ENCODE measurements around the gene ADGRL1.

- TF ChIP-seq CTCF (IDR thresholded peaks at IDR 0.05; ENCODE audit: low read depth, low read length) (no peak), POLR2A (IDR thresholded peaks at IDR 0.05; ENCODE audit: extremely low read depth, insufficient read length) (no peak), MYC (IDR thresholded peaks at IDR 0.05; ENCODE audit: low read depth, low read length) (no peak), MAX (IDR thresholded peaks at IDR 0.05; ENCODE audit: low read depth, low read length) (no peak)
These were observed 24.1 kb downstream of the ADGRL1 start for GRCh38 chr19:14181906-14182305.
